Fibroblast of upper back skin (primary cell): ENCODE measurements around the gene SLC13A5.

Experiments used
- DNase-seq: peaks from one replicate; pipeline ENCODE4 v3.0.0-alpha.2; 2013

Gene SLC13A5

DNA sequence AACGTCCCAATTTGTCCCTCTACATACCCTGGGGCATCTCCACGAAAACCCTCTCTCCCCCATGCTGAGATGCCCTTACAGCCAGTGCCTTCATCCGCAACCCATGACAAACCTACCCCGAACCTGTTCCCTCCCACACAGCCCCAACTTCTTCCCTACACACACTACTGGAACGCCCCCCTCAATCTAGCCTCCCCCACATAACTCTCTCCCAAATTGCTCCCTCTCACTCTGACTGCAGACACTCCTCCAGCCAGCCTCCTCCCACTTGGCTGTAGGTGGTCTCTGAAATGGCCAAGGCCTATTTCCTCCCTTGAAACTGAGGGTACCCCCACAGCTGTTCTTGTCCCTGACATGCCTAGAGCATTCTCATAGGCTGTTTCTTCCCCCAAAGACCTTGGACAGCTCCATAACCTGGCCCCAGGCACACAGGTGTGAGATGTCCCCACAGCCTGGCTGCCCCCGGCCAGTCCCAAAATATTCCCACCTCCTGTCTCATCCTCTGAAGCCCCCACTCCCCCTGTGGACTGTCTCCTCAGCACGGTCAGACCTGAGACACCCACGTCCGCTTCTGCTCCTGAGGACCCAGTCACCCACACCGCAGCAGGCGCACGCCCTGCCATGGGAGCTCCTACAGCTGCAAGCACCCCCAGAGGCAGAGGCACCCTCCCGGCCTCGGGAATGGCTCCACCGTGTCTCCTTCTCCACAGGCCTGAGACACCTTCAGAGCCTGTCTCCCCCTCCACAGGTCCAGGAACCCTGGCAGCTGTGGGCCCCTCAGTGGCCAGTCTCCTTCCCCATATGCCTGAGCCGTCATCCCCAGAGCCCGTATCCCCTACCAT is 76.3 kb downstream of the SLC13A5 start:
- DNase-seq = no peak

DNA sequence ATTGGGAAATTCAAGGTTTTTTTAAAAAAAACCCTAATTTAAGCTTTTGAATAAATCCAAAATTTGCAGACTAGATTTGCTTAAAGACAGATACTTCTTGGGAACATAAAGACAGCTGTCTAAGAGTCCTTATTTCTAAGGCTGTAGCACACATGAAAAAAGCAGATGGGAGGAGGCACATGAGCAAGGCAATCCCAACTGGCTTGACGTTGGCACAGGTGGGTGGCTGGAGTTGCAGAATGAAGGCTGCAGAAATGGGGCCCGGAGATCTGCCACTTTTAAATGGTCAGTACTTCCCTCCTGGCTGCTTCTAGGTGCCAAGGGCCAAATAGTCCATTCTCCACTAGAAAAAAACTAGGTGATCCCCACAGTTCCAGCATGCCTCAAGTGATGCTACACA is 77.1 kb downstream of the SLC13A5 start:
- no peak for DNase-seq
